IPS-NIHi7 (cell line): ENCODE data around the gene MORC1.
A peak's percentile ranks its signal among the peaks of the same experiment; 100 is the strongest.
"Not testable (repeated sequence)": the region's sequence is repeated elsewhere in the genome, so short reads cannot be mapped to it uniquely, and the experiment has no call there.

Experiments
- DNase-seq: peaks from one replicate; pipeline ENCODE4 v3.0.0; 2012; ENCODE audit warnings: mixed read lengths; ENCODE audit errors: extremely low spot score

Gene MORC1

GRCh38 chr3:109117939-109118338 is at the start of gene MORC1:
Gene MORC1, minus strand, starts transcription at chr3:109118134. Its CDS starts 75 bp downstream, at chr3:109118059.
- DNase-seq, result no peak

GRCh38 chr3:109165905-109166304 is 48.0 kb upstream of the MORC1 start:
- no peak for DNase-seq

GRCh38 chr3:109161487-109162123 is 43.7 kb upstream of the MORC1 start:
- no peak for DNase-seq

GRCh38 chr3:109155828-109156227 is 37.9 kb upstream of the MORC1 start:
- DNase-seq, result no peak

- DNase-seq, result no peak
Observed at GRCh38 chr3:109154979-109155378, 37.0 kb upstream of the MORC1 start.

GRCh38 chr3:109152320-109152719 is 34.4 kb upstream of the MORC1 start:
- no peak for DNase-seq

GRCh38 chr3:109149078-109149477 is 31.1 kb upstream of the MORC1 start:
- no peak for DNase-seq

GRCh38 chr3:109143646-109144045 is 25.7 kb upstream of the MORC1 start:
- no peak for DNase-seq

GRCh38 chr3:109140318-109140717 is 22.4 kb upstream of the MORC1 start:
- no peak for DNase-seq

GRCh38 chr3:109137761-109138160 is 19.8 kb upstream of the MORC1 start:
- no peak for DNase-seq

GRCh38 chr3:109136523-109136922 is 18.6 kb upstream of the MORC1 start, which contains the start of gene C3orf85:
Gene C3orf85, plus strand, starts transcription at chr3:109136719. Its CDS starts 129 bp downstream, at chr3:109136848.
- no peak for DNase-seq

GRCh38 chr3:109133474-109133816 is 15.5 kb upstream of the MORC1 start:
- DNase-seq, result not testable (repeated sequence)

GRCh38 chr3:109132801-109133473 is 15.0 kb upstream of the MORC1 start:
- no peak for DNase-seq

- DNase-seq, result no peak
Observed at GRCh38 chr3:109131276-109131675, 13.3 kb upstream of the MORC1 start.

GRCh38 chr3:109127553-109127952 is 9.6 kb upstream of the MORC1 start:
- no peak for DNase-seq

GRCh38 chr3:109125902-109126301 is 8.0 kb upstream of the MORC1 start:
- no peak for DNase-seq

GRCh38 chr3:109122690-109123089 is 4.8 kb upstream of the MORC1 start:
- no peak for DNase-seq

- no peak for DNase-seq
Observed at GRCh38 chr3:109118584-109118983, 650 bp upstream of the MORC1 start.

- no peak for DNase-seq
Observed at GRCh38 chr3:109116031-109116430, 1.9 kb downstream of the MORC1 start.

- no peak for DNase-seq
Observed at GRCh38 chr3:109115451-109115850, 2.5 kb downstream of the MORC1 start.

- no peak for DNase-seq
Observed at GRCh38 chr3:109114746-109115145, 3.2 kb downstream of the MORC1 start.

- DNase-seq, result no peak
Observed at GRCh38 chr3:109112946-109113760, 4.8 kb downstream of the MORC1 start.

- peak; percentile 18 for DNase-seq
Observed at GRCh38 chr3:109109574-109109973, 8.4 kb downstream of the MORC1 start.
